Tibial nerve (tissue), 4 donors: Measurements from ENCODE around the gene RGS6. TPM values are rescaled to one million over a fixed set of nuclear protein-coding genes. Genes with fewer than 3 reads are reported as not detected.

ENCODE experiments used
- DNase-seq, 2 donors: peaks; one replicate each; pipeline ENCODE4 v3.0.0-alpha.2; 2019; ENCODE audit warnings: low spot score in 2 of 2
- H3K27ac ChIP-seq, 4 donors: fragments of 200-600 bp; sonication (generic) in 3 of 4; one replicate each; pipeline ENCODE4 v1.5.1; 2017 to 2019; ENCODE audit warnings: mild to moderate bottlenecking in 1 of 4
- H3K27me3 ChIP-seq, 2 donors: fragments of 200-600 bp; sonication (generic) in 1 of 2; one replicate each; pipeline versions ENCODE4 v1.5.1 to v1.6.0; 2017 to 2019
- H3K36me3 ChIP-seq, 3 donors: fragments of 200-600 bp; sonication (generic); one replicate each; pipeline ENCODE4 v1.5.1; 2018 to 2019
- H3K4me1 ChIP-seq, 4 donors: fragments of 200-600 bp; sonication (generic) in 3 of 4; one replicate each; pipeline ENCODE4 v1.5.1; 2017 to 2019
- H3K4me3 ChIP-seq, 4 donors: fragments of 200-600 bp; sonication (generic) in 3 of 4; one replicate each; pipeline ENCODE4 v1.5.1; 2017 to 2019; ENCODE audit warnings: mild to moderate bottlenecking in 1 of 4, moderate library complexity in 1 of 4
- H3K9me3 ChIP-seq, 4 donors: fragments of 200-600 bp; sonication (generic) in 3 of 4; one replicate each; pipeline ENCODE4 v1.5.1; 2017 to 2019
- EP300 ChIP-seq, 2 donors: sonication (generic); formaldehyde crosslinking; IDR thresholded peaks; one replicate each; pipeline ENCODE4 v1.6.1; 2017; ENCODE audit warnings: antibody characterized with exemption in 2 of 2, mild to moderate bottlenecking in 1 of 2
- POLR2A ChIP-seq, 2 donors: fragments of 450-650 bp; IDR thresholded peaks; one replicate each; pipeline ENCODE4 v1.6.1; 2017; ENCODE audit warnings: antibody characterized with exemption in 2 of 2, mild to moderate bottlenecking in 2 of 2, moderate library complexity in 2 of 2
- WGBS, 2 donors: methylation state at CpG; one replicate each; pipeline ENCODE4 v1.1.5; 2018; 5-methylcytosine and 5-hydroxymethylcytosine counted together
- total RNA-seq, 4 donors: library from RNA; depleted of rRNA; stranded (reverse); fragments of >200 nt; gene quantifications; one replicate each; pipeline ENCODE4 v1.1.0, GENCODE V29; 2016
- TF ChIP-seq, protein P1 (sequence below), 5 experiments: fragments of 200-600 bp in 3 of 5; fragments of 450-650 bp in 2 of 5; sonication (generic) in 3 of 5; IDR thresholded peaks; one replicate each; pipeline ENCODE4 v1.5.1; 2016 to 2019; ENCODE audit warnings: antibody characterized with exemption in 5 of 5, mild to moderate bottlenecking in 3 of 5, moderate library complexity in 2 of 5

RGS6 gene
- total RNA-seq, 4 donors from 2014 or later = 43.5 to 67.2 (median 54.7) TPM

DNA sequence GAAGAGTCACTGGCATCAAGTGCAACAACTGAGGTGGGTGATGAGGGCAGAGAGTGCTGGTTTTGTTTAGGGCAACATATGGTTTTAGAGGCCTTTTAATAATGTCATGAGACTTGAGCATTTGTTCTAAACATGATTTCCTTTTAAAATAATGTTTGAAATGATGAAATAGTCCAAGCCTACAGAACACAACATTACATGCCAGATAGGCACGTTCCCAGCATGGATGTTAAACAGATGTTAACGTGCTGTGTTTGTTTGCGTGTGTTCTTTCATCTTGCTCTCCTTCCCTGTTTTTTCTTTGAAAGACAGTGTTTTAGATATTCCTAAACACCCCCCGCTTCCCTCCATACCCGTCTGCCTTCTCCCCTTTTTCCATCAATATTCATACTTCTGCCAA, 82.3 kb downstream of the RGS6 start:
- TF ChIP-seq, protein P1, sequence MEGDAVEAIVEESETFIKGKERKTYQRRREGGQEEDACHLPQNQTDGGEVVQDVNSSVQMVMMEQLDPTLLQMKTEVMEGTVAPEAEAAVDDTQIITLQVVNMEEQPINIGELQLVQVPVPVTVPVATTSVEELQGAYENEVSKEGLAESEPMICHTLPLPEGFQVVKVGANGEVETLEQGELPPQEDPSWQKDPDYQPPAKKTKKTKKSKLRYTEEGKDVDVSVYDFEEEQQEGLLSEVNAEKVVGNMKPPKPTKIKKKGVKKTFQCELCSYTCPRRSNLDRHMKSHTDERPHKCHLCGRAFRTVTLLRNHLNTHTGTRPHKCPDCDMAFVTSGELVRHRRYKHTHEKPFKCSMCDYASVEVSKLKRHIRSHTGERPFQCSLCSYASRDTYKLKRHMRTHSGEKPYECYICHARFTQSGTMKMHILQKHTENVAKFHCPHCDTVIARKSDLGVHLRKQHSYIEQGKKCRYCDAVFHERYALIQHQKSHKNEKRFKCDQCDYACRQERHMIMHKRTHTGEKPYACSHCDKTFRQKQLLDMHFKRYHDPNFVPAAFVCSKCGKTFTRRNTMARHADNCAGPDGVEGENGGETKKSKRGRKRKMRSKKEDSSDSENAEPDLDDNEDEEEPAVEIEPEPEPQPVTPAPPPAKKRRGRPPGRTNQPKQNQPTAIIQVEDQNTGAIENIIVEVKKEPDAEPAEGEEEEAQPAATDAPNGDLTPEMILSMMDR (IDR thresholded peaks at IDR 0.05) = no peak
- no peak for TF ChIP-seq POLR2A (IDR thresholded peaks at IDR 0.05)
- no peak for TF ChIP-seq EP300 (IDR thresholded peaks at IDR 0.05)
- no peak overlapping the region for H3K4me3 ChIP-seq
- 70 to 74% methylated on average over 5 of the region's 5 CpGs for WGBS, 2 donors
- peaks cover 0 to 3% (median 0%) of the 10 kb centered on the region in 4 donors for H3K4me1 ChIP-seq
- no peaks in the 10 kb centered on the region for H3K36me3 ChIP-seq
- no peak overlapping the region for H3K27ac ChIP-seq
- H3K27me3 ChIP-seq = no peaks in the 10 kb centered on the region
- H3K9me3 ChIP-seq = no peaks in the 10 kb centered on the region
- no peak for DNase-seq

DNA sequence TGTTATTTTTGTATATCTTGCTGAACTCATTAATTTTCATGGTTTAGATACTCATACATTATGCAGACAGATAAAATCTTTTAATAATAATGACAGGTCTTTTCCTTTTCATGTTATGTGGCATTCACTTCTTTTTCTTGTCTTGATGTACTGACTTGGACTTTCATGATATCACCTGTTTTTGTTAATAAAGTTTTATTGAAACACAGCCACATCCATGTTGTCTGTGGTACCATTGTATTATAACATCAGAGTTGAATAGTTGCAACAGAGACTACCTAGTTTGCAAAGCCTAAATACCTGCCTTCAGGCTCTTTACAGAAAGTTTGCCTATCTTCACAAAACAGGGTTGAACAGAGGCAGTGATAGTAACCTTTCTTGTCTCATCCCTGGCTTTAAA, 85.1 kb downstream of the RGS6 start:
- Histone ChIP-seq H3K36me3 (no peaks in the 10 kb centered on the region), H3K27me3 (no peaks in the 10 kb centered on the region), H3K9me3 (no peaks in the 10 kb centered on the region), H3K27ac (no peak overlapping the region), H3K4me1 (peaks cover 0 to 3% (median 0%) of the 10 kb centered on the region in 4 donors), H3K4me3 (no peak overlapping the region)
- DNase-seq = no peak
- TF ChIP-seq, protein P1 (IDR thresholded peaks at IDR 0.05) = no peak
- TF ChIP-seq EP300 (IDR thresholded peaks at IDR 0.05) (no peak), POLR2A (IDR thresholded peaks at IDR 0.05) (no peak)

GRCh38 chr14:72023128-72024042, 91.2 kb downstream of the RGS6 start:
- 57 to 58% methylated on average over 7 of the region's 7 CpGs for WGBS, 2 donors
- no peaks in the 10 kb centered on the region for H3K9me3 ChIP-seq
- DNase-seq = no peak
- H3K27me3 ChIP-seq = no peaks in the 10 kb centered on the region
- no peak overlapping the region for H3K4me3 ChIP-seq
- peak overlapping the region in 1 of 4 donors; percentile 50 for H3K27ac ChIP-seq
- H3K4me1 ChIP-seq = peaks cover 0 to 20% (median 0%) of the 10 kb centered on the region in 4 donors
- no peak for TF ChIP-seq POLR2A (IDR thresholded peaks at IDR 0.05)
- TF ChIP-seq EP300 (IDR thresholded peaks at IDR 0.05) = peak in 1 of 2 donors; percentile 7
- no peaks in the 10 kb centered on the region for H3K36me3 ChIP-seq

GRCh38 chr14:72024043-72024407, 91.8 kb downstream of the RGS6 start:
- peak in 1 of 2 donors; percentile 30 for DNase-seq
- 38 to 47% methylated on average over 6 of the region's 6 CpGs for WGBS, 2 donors
- Histone ChIP-seq H3K9me3 (no peaks in the 10 kb centered on the region), H3K4me1 (peaks cover 0 to 20% (median 0%) of the 10 kb centered on the region in 4 donors), H3K27me3 (no peaks in the 10 kb centered on the region), H3K36me3 (no peaks in the 10 kb centered on the region), H3K27ac (no peak overlapping the region), H3K4me3 (no peak overlapping the region)
- TF ChIP-seq POLR2A (IDR thresholded peaks at IDR 0.05) (no peak), EP300 (IDR thresholded peaks at IDR 0.05) (no peak)
- TF ChIP-seq, protein P1 (IDR thresholded peaks at IDR 0.05) = peak; percentile 15 to 40 (median 31)

GRCh38 chr14:72024504-72024903, 92.3 kb downstream of the RGS6 start:
- no peaks in the 10 kb centered on the region for H3K27me3 ChIP-seq
- H3K4me1 ChIP-seq = peaks cover 0 to 20% (median 0%) of the 10 kb centered on the region in 4 donors
- peaks cover 0 to 5% (median 0%) of the 10 kb centered on the region in 4 donors for H3K9me3 ChIP-seq
- H3K36me3 ChIP-seq = no peaks in the 10 kb centered on the region
- no peak for TF ChIP-seq EP300 (IDR thresholded peaks at IDR 0.05)
- TF ChIP-seq, protein P1 (IDR thresholded peaks at IDR 0.05) = no peak
- no peak for TF ChIP-seq POLR2A (IDR thresholded peaks at IDR 0.05)
- no peak overlapping the region for H3K4me3 ChIP-seq
- no peak for DNase-seq
- H3K27ac ChIP-seq = no peak overlapping the region
- 77 to 82% methylated on average over 4 of the region's 4 CpGs for WGBS, 2 donors
